K562 (cell line): ENCODE results near the gene CIAO3. TPM values are rescaled to one million over a fixed set of nuclear protein-coding genes. Genes with fewer than 3 reads are reported as not detected.
A peak's percentile ranks its signal among the peaks of the same experiment; 100 is the strongest.

Experiments
- ARID3A ChIP-seq: IDR thresholded peaks from 2 replicates; pipeline ENCODE4 v1.6.1; 2012; ENCODE audit warnings: low read depth, low read length, improper control_type of control experiment, borderline replicate concordance
- HMG20B ChIP-seq: fragments of 250-450 bp; sonication (Bioruptor Pico); IDR thresholded peaks from 2 replicates; pipeline ENCODE4 v1.5.0; 2021; ENCODE audit warnings: mild to moderate bottlenecking
- MYNN ChIP-seq, 2 experiments: sonication (generic); formaldehyde crosslinking in 1 of 2; IDR thresholded peaks; 2 replicates each; pipeline versions ENCODE4 v1.5.0 to v1.6.1; 2016 to 2020; ENCODE audit warnings: antibody characterized with exemption in 1 of 2, missing genetic modification reagents in 1 of 2
- NEUROD1 ChIP-seq: fragments of 150-350 bp; IDR thresholded peaks from 2 replicates; pipeline ENCODE4 v1.6.1; 2014; ENCODE audit warnings: borderline replicate concordance, low read length, low read depth; ENCODE audit not compliant: partially characterized antibody
- PHB2 ChIP-seq: fragments of 450-650 bp; IDR thresholded peaks from 2 replicates; pipeline ENCODE4 v1.6.1; 2017; ENCODE audit warnings: low read depth
- RCOR1 ChIP-seq, 2 experiments: IDR thresholded peaks; 2 replicates each; pipeline ENCODE4 v1.6.1; 2012; ENCODE audit warnings: low read depth in 2 of 2, low read length in 2 of 2, borderline replicate concordance in 1 of 2, improper control_type of control experiment in 1 of 2
- RNF2 ChIP-seq: sonication (generic); IDR thresholded peaks from 2 replicates; pipeline ENCODE4 v1.6.1; 2016
- RREB1 ChIP-seq: fragments of 250-450 bp; sonication (Bioruptor Pico); IDR thresholded peaks from 2 replicates; pipeline ENCODE4 v1.4.0; 2020
- SNIP1 ChIP-seq: fragments of 450-650 bp; IDR thresholded peaks from 2 replicates; pipeline ENCODE4 v1.7.1; 2017; ENCODE audit warnings: low read depth, mild to moderate bottlenecking
- TSHZ1 ChIP-seq: fragments of 250-450 bp; sonication (Bioruptor Pico); IDR thresholded peaks from 2 replicates; pipeline ENCODE4 v1.4.0; 2020; ENCODE audit warnings: mild to moderate bottlenecking, moderate library complexity
- XRCC3 ChIP-seq: fragments of 450-650 bp; IDR thresholded peaks from 2 replicates; pipeline ENCODE4 v1.6.1; 2017; ENCODE audit warnings: mild to moderate bottlenecking, moderate library complexity
- ZNF124 ChIP-seq: sonication (generic); formaldehyde crosslinking; IDR thresholded peaks from 2 replicates; pipeline ENCODE4 v1.8.1; 2022; ENCODE audit warnings: missing genetic modification reagents
- ZNF175 ChIP-seq: fragments of 200-800 bp; sonication (Bioruptor generic); IDR thresholded peaks from 2 replicates; pipeline ENCODE4 v1.6.1; 2016; ENCODE audit warnings: low read depth, mild to moderate bottlenecking, missing genetic modification characterization, missing compliant biosample characterization
- ZNF830 ChIP-seq: fragments of 250-450 bp; sonication (Bioruptor Pico); IDR thresholded peaks from 2 replicates; pipeline ENCODE4 v1.5.0; 2021; ENCODE audit warnings: mild to moderate bottlenecking
- polyA plus RNA-seq, 8 experiments: library from polyadenylated mRNA; depleted of rRNA in 4 of 8; stranded (reverse) in 5 of 8; unstranded in 3 of 8; fragments of >200 nt; fragmentation: Nextera tagmentation in 2 of 8; fragmentation: Illumina TruSeq in 1 of 8; extraction: Ambion mirVana in 2 of 8; extraction: Trizol in 1 of 8; gene quantifications; 2 replicates each; pipeline versions ENCODE4 v1.2.1 to v1.2.3, GENCODE V29; 2011 to 2014; ENCODE audit warnings: inconsistent platforms in 1 of 8, missing spikeins in 1 of 8
- total RNA-seq, 7 experiments: library from RNA; depleted of rRNA in 6 of 7; stranded (reverse); fragments of >200 nt in 6 of 7; fragmentation: Illumina TruSeq in 2 of 7; extraction: Trizol in 2 of 7; gene quantifications; 2 replicates each; pipeline versions ENCODE4 v1.2.1 to v1.2.3, GENCODE V29; 2011 to 2021; ENCODE audit warnings: low replicate concordance in 1 of 7

Gene CIAO3
- total and polyA plus RNA-seq, 9 of the 15 experiments (the other 6 are each of a cell fraction or from before 2014, with no cell fraction given) = 2.2 to 35.6 (median 18.7) TPM

GRCh38 chr16:709566-710499 lies 31.0 kb downstream of the CIAO3 start (continued):
- peak; percentile 96 for TF ChIP-seq RREB1 (CRISPR knock-in tag)
- no peak for TF ChIP-seq ZNF175 (CRISPR knock-in tag)
- TF ChIP-seq RCOR1 (IDR thresholded peaks at IDR 0.05; ENCODE audit: borderline replicate concordance in 1 of 2, low read depth in 2 of 2, low read length in 2 of 2) = peak in 1 of 2 experiments; percentile 99; a peak in 3 of 4 replicates
- TF ChIP-seq MYNN (IDR thresholded peaks at IDR 0.05) = peak; percentile 99
- TF ChIP-seq MYNN (CRISPR knock-in tag; IDR thresholded peaks at IDR 0.05) = 0 out of 2 replicates have a peak, but pooled peaks have one; percentile 57
- no peak for TF ChIP-seq ZNF830
- TF ChIP-seq HMG20B (CRISPR knock-in tag) = no peak
- TF ChIP-seq NEUROD1 = peak; percentile 100
- TF ChIP-seq XRCC3 = no peak
- TF ChIP-seq RNF2 = peak; percentile 97
- TF ChIP-seq PHB2 = no peak
- TF ChIP-seq TSHZ1 (CRISPR knock-in tag) = no peak
- TF ChIP-seq ARID3A = no peak
- TF ChIP-seq ZNF124 (CRISPR knock-in tag) = no peak
- TF ChIP-seq SNIP1 = no peak
